Measurements from ENCODE around the gene MS4A2. TPM values are rescaled to one million over a fixed set of nuclear protein-coding genes. Genes with fewer than 3 reads are reported as not detected.

MS4A2 gene
- total RNA-seq, 1 donor from 2014 or later = not detected

- H3K36me3 Mint-ChIP-seq (ENCODE audit: unreplicated experiment) = no peaks in the 10 kb centered on the region
- H3K4me3 Mint-ChIP-seq (ENCODE audit: unreplicated experiment) = no peak overlapping the region
- H3K27me3 Mint-ChIP-seq (ENCODE audit: unreplicated experiment) = no peaks in the 10 kb centered on the region
- no peaks in the 10 kb centered on the region for H3K4me1 Mint-ChIP-seq (ENCODE audit: unreplicated experiment)
- no peaks in the 10 kb centered on the region for H3K9me3 Mint-ChIP-seq (ENCODE audit: unreplicated experiment)
- DNase-seq (ENCODE audit: extremely low spot score, unreplicated experiment) = no peak
- no peak overlapping the region for H3K27ac Mint-ChIP-seq (ENCODE audit: unreplicated experiment)
- no peak for TF ChIP-seq CTCF (IDR thresholded peaks at IDR 0.05)
Observed at GRCh38 chr11:60118338-60118737, 29.9 kb downstream of the MS4A2 start.

GRCh38 chr11:60119710-60120109 lies 31.2 kb downstream of the MS4A2 start:
- H3K4me3 Mint-ChIP-seq (ENCODE audit: unreplicated experiment) = no peak overlapping the region

GRCh38 chr11:60121264-60121663 lies 32.8 kb downstream of the MS4A2 start:
- no peak for TF ChIP-seq CTCF (IDR thresholded peaks at IDR 0.05)
- DNase-seq (ENCODE audit: extremely low spot score, unreplicated experiment) = no peak
- Mint-ChIP-seq H3K9me3 (ENCODE audit: unreplicated experiment) (no peaks in the 10 kb centered on the region), H3K4me3 (ENCODE audit: unreplicated experiment) (no peak overlapping the region), H3K4me1 (ENCODE audit: unreplicated experiment) (no peaks in the 10 kb centered on the region), H3K27me3 (ENCODE audit: unreplicated experiment) (no peaks in the 10 kb centered on the region), H3K27ac (ENCODE audit: unreplicated experiment) (no peak overlapping the region), H3K36me3 (ENCODE audit: unreplicated experiment) (no peaks in the 10 kb centered on the region)

More at GRCh38 chr11:60119710-60120109, 31.2 kb downstream of the MS4A2 start:
- Mint-ChIP-seq H3K9me3 (ENCODE audit: unreplicated experiment) (no peaks in the 10 kb centered on the region), H3K4me1 (ENCODE audit: unreplicated experiment) (no peaks in the 10 kb centered on the region), H3K27me3 (ENCODE audit: unreplicated experiment) (no peaks in the 10 kb centered on the region), H3K36me3 (ENCODE audit: unreplicated experiment) (no peaks in the 10 kb centered on the region), H3K27ac (ENCODE audit: unreplicated experiment) (no peak overlapping the region)
- TF ChIP-seq CTCF (IDR thresholded peaks at IDR 0.05) = no peak
- no peak for DNase-seq (ENCODE audit: extremely low spot score, unreplicated experiment)

GRCh38 chr11:60122414-60123036 lies 34.1 kb downstream of the MS4A2 start:
- Mint-ChIP-seq H3K36me3 (ENCODE audit: unreplicated experiment) (no peaks in the 10 kb centered on the region), H3K4me3 (ENCODE audit: unreplicated experiment) (no peak overlapping the region), H3K4me1 (ENCODE audit: unreplicated experiment) (no peaks in the 10 kb centered on the region), H3K27me3 (ENCODE audit: unreplicated experiment) (no peaks in the 10 kb centered on the region), H3K9me3 (ENCODE audit: unreplicated experiment) (no peaks in the 10 kb centered on the region), H3K27ac (ENCODE audit: unreplicated experiment) (no peak overlapping the region)
- TF ChIP-seq CTCF (IDR thresholded peaks at IDR 0.05) = no peak
- DNase-seq (ENCODE audit: extremely low spot score, unreplicated experiment) = no peak

GRCh38 chr11:60124802-60125432 lies 36.5 kb downstream of the MS4A2 start:
- no peaks in the 10 kb centered on the region for H3K27me3 Mint-ChIP-seq (ENCODE audit: unreplicated experiment)
- H3K27ac Mint-ChIP-seq (ENCODE audit: unreplicated experiment) = no peak overlapping the region
- no peaks in the 10 kb centered on the region for H3K36me3 Mint-ChIP-seq (ENCODE audit: unreplicated experiment)
- no peak for DNase-seq (ENCODE audit: extremely low spot score, unreplicated experiment)
- no peak overlapping the region for H3K4me3 Mint-ChIP-seq (ENCODE audit: unreplicated experiment)
- no peaks in the 10 kb centered on the region for H3K4me1 Mint-ChIP-seq (ENCODE audit: unreplicated experiment)
- no peak for TF ChIP-seq CTCF (IDR thresholded peaks at IDR 0.05)
- no peaks in the 10 kb centered on the region for H3K9me3 Mint-ChIP-seq (ENCODE audit: unreplicated experiment)
